GM12874 (cell line): ENCODE data around the gene REEP6.
A peak's percentile ranks its signal among the peaks of the same experiment; 100 is the strongest.

ENCODE experiments used
- CTCF ChIP-seq: IDR thresholded peaks from 2 replicates; pipeline ENCODE4 v1.5.1; 2011; ENCODE audit warnings: low read depth, mild to moderate bottlenecking, control low read depth, low read length, moderate library complexity; ENCODE audit not compliant: insufficient read depth

The REEP6 gene

GRCh38 chr19:1512671-1513498 is 21.9 kb downstream of the REEP6 start, which contains the start of gene ADAMTSL5:
ADAMTSL5 (minus strand) TSS chr19:1513019; CDS start chr19:1510943, 2,076 bp downstream.
- TF ChIP-seq CTCF = no peak

DNA sequence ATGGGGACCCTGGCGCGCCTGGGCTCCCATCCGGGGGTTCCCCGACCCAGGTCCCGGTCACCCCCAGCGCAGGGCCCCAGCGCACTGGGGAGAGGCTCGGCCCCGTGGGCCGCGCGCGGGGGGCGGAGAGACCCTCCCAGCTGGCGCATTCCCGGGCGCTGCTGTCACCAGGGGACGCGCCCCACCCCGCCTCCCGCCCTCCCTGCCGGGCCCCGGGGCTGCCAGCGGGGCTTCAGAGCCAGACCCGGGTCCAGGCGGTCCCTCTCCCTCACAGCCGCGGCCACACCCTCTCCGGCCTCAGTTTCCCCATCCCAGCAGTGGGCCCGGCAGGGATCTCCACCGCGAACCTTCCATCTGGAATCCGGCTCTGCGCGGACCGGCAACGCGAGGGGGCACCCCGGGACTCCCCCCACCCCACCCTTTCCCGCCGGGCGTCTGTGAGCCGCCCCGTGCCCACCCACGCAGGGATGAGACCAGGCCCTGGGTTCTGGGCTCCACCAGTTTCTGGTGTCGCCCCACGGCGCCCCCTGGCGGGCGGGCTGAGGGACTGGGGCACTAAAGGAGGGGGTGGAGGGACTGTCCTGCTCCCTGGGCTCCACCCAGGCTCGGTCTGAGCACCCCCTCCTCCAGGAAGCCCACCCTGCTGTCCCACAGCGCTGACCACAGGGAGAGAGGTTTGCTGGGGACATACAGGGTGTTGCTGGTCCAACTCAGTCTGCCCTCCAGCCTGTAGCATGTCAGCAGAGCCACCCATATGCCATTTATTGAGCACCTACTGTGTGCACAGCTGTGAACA is 22.7 kb downstream of the REEP6 start:
- TF ChIP-seq CTCF = peak; percentile 79

GRCh38 chr19:1514295-1514661 is 23.3 kb downstream of the REEP6 start:
- TF ChIP-seq CTCF = no peak

- no peak for TF ChIP-seq CTCF
Measured at GRCh38 chr19:1514986-1515721, 24.2 kb downstream of the REEP6 start.

DNA sequence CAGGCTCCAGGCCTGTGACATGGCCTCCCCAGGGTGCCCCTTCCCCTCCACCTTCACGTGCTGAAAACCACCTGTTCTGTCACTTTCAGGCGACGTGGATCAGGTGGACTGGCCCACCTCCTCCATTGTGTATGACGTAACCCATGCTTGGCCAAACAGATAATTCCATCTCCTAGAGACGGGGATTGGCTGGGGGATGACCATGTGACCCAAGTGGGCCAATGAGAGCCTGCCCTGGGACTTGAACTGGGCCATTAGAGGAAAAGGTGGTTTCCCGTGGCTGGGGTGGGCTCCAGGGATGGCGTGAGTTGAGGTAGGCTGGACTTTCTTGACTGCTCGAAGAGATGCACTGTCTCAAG is 25.4 kb downstream of the REEP6 start:
- TF ChIP-seq CTCF = no peak

GRCh38 chr19:1518471-1518870 is 27.5 kb downstream of the REEP6 start:
- TF ChIP-seq CTCF = no peak
